GM21786 (cell line): Measurements from ENCODE around the gene GLIS2.

Experiments used
- ATAC-seq: cut with Tn5 transposase; IDR thresholded peaks from one replicate; pipeline ENCODE4 v1.9.1; 2021; ENCODE audit not compliant: unreplicated experiment

Gene GLIS2

GRCh38 chr16:4369007-4369733 is 53.3 kb downstream of the GLIS2 start:
- no peak for ATAC-seq

- ATAC-seq, result no peak
Observed at GRCh38 chr16:4370151-4370550, 54.3 kb downstream of the GLIS2 start.

GRCh38 chr16:4370570-4371356 is 54.9 kb downstream of the GLIS2 start:
- ATAC-seq, result no peak

- ATAC-seq, result no peak
Observed at GRCh38 chr16:4371357-4372000, 55.6 kb downstream of the GLIS2 start, which contains the start of gene VASN. Gene VASN, plus strand, starts transcription at chr16:4371848. Its CDS starts 9,030 bp downstream, at chr16:4380878.

GRCh38 chr16:4372001-4372577 is 56.2 kb downstream of the GLIS2 start:
- ATAC-seq, result no peak

- ATAC-seq, result no peak
Observed at GRCh38 chr16:4372578-4373355, 56.9 kb downstream of the GLIS2 start.

- no peak for ATAC-seq
Observed at GRCh38 chr16:4373356-4373908, 57.6 kb downstream of the GLIS2 start.

GRCh38 chr16:4373909-4374742 is 58.3 kb downstream of the GLIS2 start:
- no peak for ATAC-seq

GRCh38 chr16:4375717-4376116 is 59.9 kb downstream of the GLIS2 start:
- ATAC-seq, result no peak

GRCh38 chr16:4376126-4376892 is 60.4 kb downstream of the GLIS2 start:
- no peak for ATAC-seq

GRCh38 chr16:4376893-4377572 is 61.2 kb downstream of the GLIS2 start:
- no peak for ATAC-seq

- ATAC-seq, result no peak
Observed at GRCh38 chr16:4377573-4378154, 61.8 kb downstream of the GLIS2 start.

- ATAC-seq, result no peak
Observed at GRCh38 chr16:4378161-4378666, 62.3 kb downstream of the GLIS2 start.

GRCh38 chr16:4378999-4379690 is 63.3 kb downstream of the GLIS2 start:
- ATAC-seq, result no peak

- no peak for ATAC-seq
Observed at GRCh38 chr16:4380119-4381063, 64.5 kb downstream of the GLIS2 start.
